ENCODE measurements around the gene PRDM12.

Gene PRDM12

DNA sequence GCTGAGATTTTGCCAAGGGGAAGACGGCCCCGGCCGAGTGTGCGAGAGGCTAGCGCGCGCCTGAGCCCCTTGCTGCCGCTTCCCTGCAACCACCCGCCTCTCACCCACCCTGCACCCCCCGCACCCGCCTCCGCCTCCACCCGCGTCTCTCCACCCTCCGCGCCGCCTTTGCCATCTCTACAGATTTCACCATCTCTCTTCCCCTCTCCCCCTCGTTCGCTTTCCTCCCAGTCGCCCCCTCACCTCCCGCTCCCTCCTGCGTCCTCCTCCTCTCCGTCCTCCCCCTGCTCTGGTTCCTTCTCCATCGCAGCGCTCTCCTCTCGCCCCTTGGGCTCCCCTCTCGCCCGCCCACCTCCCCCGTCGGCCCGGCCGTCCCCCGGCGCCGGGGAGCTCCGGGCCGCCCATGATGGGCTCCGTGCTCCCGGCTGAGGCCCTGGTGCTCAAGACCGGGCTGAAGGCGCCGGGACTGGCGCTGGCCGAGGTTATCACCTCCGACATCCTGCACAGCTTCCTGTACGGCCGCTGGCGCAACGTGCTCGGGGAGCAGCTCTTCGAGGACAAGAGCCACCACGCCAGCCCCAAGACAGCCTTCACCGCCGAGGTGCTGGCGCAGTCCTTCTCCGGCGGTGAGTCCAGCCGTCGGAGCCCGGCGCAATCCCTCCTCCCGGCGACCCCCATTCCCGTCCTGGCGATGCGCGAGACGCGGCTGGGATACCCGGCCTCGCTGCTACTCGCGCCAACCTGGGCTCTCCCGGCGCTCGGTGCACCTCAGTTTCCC is at the start of gene PRDM12:
Gene PRDM12 (plus strand): TSS at position 344 of the 778 bp plus-strand sequence. CDS start 60 bp downstream, at position 404.
- DNase-seq, result no peak

DNA sequence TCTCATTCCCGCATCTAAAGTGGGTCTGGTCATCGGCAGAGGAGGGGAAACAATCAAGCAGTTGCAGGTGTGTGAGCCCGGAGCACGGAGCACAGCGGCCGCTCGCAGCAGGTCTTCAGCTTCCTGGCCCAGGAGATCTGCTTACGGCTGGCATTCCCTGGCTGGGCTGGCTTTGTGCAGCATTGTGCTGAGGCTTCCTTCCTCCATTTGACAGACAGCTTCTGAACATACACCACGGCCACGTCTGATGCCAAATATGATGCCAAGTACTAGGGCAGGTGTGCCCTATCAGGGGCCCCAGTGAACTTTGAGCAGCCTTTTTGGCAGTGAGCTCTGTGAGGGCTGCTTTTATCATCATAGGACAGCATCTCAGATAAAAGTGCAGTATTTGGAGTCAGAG is 47.9 kb upstream of the PRDM12 start:
- no peak for DNase-seq

DNA sequence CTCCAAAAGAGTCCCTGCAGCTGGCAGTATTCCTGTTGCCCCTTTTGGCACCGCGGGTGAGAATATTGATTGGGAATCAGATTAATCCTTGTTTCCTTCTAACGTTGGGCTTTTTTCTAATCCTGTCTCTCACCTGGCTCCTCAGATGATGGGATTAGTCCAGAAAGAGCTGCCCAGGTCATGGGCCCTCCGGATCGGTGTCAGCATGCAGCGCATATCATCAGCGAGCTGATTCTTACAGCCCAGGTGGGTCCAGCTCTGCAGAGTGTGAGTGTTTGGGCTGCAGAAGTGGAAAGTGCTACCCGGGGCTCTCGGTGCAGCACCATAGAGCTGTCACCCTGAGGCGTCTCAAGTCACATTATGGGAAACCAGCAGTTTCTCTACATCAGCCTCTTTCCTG is 40.9 kb upstream of the PRDM12 start:
- DNase-seq, result no peak

DNA sequence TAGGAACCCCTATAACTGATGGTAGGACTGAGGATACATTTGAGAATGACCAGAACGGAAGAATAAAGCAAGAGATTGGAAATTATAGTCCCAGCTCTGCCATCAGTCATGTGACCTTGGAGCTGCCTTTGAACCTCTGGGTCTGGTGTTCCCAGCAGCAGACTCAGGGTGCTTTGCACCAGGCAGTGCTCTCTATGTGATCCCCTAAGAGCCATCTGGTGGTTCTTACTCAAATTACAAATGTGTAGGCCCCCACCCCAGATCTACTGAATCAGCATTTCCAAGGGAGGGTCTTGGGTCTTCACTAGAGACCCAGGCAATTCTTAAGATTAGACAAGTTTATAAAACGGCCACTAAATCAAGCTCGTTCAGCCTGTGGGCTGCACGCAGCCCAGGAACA is 40.2 kb upstream of the PRDM12 start:
- no peak for DNase-seq

DNA sequence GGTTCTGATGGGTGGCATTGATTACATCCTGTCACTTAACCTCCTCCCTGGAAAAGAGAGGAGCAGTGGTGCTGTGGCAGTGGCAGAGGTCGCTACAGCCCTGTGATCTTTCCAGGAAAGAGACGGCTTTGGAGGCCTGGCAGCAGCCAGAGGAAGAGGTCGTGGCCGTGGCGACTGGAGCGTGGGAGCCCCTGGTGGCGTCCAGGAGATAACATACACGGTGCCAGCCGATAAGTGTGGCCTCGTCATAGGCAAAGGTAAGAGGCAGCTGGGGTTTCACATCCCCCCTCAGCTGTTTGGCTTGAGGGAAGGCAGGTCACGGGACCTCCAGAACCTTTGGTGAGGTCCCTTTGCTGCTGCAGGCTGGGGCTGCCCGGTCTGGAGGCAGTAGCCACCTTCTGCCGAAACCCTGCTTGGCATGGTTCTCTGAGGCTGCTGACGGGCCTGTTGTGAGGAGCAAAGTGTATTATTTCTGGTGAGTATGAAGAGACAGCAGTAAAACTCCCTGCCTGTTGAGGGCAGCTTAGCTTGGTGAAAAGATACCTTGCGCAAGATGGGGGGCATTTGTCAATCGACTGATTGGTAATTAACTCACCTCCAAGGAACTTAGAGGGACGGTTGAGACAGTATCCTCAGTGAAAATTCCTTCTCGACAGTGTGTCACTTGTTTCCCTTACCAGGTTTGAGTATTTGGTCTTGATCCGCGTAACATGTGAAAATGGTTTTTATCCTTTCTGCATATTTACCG is 38.0 kb upstream of the PRDM12 start:
- DNase-seq, result no peak

DNA sequence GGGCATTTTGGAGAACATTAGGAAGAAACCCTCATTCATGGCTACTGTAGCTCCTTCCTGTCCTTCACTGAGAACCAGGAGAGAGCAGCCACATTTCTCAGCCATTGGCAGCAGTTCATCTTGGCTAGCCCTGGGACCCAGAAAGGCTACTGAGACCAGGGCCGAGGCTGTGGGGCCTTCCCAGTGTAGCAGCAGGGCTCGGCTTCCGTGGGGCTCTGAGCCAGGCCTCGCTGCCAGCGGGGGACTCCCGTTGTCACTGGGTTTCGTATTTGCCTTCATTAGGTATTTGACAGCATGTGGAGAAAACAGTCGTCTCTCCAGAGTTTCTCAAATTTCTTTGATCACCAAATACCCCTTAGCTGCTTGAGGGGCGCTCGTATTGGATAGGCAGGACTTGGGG is 37.3 kb upstream of the PRDM12 start:
- DNase-seq, result no peak

DNA sequence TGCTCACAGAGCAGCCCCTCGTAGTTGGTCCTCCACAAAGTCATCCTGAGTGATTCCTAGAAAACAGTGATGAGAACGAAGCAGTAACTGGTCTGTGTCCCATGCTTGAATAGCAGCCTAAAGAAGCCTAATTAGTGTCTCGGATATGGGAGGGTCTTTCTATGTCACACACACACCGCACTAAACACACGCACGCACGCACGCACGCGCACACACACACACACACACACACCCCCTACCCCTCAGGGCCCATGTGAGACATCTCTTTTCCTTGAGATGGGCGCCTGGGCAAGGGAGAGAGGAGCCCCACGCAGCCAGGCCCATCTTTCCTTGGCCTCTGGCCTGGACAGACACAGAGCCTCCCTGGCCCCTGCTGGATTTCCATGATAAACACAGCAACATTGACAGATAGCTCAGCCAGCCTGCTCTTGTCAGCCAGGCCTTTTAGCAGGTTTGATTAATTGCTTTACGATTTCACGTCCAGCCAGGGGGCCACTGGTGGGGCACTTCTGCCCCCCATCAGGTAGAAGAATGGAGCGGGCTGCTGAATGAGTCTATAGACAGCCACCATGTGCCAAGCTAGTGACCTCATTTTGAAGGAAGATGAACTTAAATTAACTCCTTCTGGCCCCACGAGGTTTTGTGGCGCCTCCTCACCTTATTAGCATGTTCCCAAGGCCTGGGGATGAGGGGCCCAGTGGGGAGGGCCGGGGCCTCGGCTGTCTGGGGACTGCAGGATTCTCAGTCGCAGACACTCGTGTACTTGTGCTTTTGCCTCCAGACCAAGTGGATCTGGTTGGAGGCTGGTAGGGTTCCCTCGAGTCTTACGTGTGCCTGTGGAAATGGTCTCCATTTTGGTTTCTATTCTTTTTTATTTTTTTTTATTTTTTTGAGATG is 36.2 kb upstream of the PRDM12 start:
- no peak for DNase-seq

DNA sequence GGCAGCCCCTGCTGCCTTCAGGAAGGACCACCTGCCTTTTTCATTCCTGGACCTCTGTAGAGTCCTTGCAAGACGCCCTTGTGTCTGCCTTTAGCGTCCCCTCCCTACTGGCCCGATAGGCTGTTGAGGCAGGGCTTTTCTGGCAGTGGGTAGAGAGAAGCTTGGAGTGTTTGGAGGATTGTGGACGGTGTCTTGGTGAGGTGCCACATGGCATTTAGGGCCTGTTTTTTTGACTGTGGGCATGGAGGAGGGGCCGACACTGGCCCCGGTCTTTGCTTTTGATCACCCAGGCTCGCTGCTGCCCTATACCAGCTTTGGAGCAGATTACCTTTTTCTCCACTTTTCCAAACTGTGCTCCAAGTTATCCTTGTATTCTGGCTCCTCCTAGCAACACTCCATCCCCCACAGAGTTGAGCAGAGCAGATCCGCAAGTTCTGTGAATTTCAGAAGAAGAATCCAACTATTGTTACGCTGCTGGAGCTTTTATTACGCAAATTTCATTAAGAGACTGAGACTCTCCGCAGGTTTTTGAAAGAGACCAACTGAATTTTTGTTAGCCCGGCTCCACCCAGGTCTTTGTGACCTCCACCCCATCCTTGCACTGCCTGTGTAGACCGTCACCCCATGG is 34.8 kb upstream of the PRDM12 start:
- DNase-seq, result no peak

DNA sequence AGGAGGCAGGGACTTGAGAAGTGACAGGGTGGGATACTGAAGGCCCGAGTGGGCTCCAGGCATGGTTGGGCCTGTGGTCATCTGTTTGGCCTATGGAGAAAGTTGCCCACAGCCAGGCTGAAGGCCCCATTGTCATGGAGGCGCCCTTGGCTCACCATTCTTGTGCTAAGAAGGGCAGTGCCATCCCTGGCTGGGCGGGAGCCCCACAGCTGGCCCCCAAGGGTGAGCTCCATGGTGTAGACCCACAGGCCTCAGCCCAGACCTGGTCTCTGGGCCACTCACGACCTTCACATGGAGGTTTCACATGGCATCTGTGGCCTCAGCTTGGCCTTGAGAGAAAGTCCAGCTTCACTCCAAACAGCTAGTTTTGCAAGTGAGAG is 34.3 kb upstream of the PRDM12 start:
- no peak for DNase-seq

DNA sequence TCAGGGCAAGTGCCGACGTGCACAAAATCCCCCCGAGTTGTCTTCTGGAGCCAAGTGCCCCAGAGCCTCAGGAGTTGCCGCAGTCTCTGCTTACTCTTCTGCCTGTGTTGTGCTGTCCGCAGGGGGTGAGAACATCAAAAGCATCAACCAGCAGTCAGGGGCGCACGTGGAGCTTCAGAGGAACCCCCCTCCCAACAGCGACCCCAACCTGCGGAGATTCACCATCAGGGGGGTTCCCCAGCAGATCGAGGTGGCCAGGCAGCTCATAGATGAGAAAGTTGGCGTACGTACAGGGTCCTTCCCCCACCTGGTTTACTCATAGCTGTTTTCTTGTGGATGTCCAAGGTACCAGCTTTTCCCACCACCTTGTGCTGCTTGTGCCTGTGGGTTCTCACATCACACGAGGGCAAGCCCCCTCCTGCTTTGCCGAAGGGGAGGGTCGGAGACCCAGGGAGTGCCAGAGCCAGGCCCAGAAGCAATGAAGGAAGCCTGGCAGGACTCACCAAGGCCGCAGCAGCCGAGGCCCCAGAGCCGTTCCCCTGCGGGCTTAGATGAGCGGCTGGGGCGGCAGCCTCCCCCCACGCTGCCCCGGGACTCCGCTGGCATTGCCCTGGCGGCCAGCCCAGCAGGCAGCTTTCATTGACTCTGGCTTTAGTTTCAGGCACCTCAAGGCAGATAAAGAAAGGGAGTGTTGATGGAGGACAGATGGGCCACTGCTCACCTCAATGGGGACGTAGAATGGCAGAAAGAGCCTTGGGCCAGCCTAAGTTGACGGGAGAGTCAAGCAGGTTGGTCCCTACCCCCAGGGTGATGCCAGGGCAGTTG is 33.7 kb upstream of the PRDM12 start:
- DNase-seq, result no peak

DNA sequence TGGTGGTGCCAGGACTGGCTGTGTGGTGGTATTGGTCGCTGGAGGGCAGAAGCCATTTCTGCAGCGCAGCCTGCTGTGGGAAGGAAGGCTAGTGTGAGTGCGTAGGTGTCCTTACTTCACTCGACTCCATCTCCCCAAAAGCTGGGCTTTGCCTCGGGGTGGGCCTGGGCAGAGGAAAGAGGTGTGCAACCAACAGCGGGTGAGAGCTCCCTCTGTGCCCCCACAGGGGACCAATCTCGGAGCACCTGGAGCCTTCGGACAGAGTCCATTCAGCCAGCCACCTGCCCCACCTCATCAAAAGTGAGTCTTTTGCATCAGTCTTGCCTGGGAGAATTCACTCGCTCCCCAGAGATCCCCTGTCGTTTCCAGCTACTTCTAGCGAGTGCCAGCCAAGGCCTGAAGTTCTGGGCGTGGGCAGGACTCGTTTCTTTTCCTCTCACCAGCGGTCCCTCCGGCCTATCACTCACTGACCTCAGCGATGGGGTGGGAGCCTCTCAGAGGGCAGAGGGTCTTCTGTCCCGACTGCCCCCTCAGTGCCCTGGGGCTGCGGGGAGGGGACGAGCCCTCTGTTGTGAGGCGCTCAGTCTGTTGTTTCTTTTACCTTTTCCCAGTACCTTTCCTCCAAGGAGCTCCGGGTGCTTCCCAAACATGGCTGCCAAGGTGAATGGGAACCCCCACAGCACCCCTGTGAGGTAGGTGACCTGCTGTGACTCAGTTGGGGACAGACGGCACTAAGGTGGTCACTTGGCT is 32.9 kb upstream of the PRDM12 start:
- no peak for DNase-seq

DNA sequence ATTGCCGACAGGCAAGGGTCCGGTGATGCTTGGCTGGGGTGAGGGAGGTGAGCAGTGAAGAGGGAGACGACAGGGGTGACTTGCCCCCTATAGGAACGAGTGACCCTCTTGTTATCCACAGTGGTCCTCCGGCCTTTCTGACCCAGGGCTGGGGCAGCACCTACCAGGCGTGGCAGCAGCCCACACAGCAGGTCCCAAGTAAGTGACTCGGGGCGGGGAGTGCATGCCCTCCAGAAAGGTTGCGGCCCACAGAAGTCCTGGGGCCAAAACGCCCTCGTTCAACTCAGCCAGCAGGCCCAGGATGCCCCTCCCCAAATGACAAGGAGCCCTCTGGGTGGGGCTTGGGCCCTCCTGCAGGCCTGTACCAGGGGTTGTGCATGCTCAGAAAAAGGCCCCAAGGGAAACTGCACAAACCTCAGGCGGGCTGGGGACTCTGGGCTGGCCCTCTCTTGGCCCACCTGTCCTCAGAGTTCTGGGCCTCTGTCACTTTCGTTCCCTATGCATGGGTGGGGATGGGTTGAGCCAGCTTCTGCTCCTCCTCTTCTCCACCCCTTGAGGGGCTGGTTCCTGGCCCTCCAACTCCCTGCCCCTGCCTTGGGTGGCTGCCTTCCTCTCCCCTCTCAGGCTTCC is 32.2 kb upstream of the PRDM12 start:
- DNase-seq, result no peak

DNA sequence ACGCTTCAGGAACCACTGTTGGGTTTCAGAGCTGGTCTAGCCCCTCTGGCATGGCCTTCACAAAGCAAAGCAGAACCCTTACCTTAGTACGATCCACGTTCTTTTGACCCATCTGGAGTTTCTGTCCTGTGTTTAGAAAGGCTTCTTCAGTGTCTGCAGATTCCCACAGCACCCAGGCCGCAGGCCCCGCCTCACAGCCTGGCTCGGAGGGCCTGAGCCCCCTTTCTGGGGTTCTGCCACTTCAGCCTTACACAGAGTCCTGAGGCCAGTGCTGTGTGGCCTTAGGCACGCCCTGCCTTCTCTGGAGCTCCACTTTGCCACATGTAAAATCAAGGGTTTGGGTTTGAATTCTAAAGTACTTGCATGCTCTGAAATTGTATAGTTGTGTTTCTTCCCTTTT is 31.6 kb upstream of the PRDM12 start:
- DNase-seq, result no peak

DNA sequence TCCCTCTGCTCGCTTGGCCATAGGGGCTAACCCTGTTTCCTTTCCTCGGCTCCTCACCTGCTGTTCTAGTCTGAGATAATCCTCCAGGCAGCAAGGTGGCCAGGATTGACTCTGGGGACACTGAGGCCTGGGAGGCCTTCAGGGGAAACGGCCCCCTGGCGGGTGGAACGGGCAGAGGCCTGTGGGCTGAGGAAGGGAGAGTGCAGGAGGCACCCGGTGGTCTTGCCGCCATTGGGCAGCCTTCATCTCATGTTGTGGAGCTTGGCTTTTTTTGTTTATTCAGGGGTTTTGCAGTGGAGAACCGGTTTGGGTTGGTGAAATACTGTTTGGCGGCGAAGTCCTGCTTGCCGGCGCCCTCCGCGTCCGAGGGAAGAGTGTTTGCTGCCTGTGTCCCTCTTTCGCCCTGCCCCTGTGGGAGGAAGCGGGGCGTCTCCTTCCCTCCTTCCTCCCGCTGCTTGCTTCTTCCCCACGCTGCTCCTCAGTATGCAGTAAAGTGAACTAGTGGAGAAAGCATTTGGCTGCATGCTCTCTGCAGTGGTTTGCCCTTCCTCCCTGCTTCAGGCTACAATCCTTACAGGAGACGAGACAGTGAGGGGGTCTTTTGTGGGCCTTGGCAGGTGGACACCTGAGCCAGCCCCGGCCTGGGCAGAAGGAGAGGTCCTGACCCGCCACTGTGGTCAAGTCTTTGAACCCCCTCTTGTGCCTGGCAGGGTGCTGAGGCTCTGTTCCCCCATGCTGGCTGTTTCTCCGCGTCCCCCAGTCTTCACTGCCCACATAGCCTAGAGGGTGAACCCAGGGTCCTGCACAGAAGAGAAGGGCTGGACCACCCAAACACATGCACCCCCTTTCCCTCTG is 30.8 kb upstream of the PRDM12 start:
- no peak for DNase-seq

DNA sequence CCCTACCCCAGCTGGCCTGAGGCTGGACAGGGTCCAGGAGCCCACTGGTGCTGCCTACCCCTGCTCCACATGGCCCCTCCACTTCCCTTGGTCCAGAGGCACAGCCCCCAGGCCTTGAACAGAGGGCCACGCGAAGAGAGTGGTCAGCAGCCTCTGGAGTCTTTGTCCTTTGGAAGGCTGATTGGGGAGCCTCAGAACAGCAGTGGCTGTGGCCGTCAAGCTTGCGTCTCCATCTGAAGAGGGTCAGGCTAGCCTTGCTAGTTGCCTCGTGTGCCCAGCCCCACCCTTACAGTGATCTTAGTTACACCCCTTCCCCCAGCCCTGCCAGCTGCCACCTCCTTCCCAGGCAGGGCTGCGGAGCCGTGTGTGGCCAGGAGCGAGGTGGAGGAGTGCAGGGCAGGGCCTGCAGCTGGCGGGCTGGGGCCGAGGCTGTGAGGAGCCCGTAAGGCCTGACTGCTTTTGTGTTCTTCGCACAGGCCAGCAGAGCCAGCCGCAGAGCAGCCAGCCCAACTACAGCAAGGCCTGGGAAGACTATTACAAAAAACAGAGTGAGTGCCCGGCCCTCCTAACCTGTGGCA is 30.1 kb upstream of the PRDM12 start:
- DNase-seq, result no peak

DNA sequence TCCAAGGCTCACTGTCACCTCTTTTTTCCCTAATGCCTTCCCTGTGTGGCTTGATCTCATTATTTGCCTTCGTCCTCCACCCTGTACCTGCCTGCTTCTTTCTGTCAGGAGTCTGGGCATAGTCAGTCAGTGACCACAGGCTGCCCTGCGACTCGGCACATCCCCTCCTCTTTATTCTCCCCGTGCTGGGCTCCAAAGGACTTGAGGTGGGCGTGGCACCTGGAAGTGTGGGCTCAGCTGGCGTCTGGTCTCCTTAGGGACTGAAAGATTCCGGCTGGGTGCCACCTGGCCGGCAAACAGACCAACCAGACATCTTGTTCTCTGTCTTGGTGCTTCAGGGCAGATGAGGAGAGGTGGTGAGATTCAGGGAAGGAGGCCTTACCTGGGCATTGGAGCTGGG is 29.6 kb upstream of the PRDM12 start:
- DNase-seq, result no peak

DNA sequence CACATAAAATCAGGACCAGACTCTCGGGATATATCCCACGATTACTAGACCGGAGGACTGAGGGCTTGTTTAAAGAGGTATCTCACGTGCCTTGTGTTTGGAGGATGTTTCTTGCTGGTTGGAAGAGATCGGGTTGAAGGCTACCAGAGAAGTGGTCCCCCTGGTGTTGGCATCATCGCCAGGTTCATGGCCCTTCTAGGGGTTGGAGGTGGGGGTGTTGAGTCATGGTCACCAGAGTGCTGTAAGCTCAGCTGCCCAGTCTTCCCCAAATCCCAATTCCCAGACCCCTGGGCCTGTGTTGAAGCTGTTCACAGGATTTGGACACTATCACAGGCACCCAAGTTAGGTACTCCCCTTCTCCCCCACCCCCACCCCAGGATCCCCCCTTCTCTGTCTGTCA is 29.1 kb upstream of the PRDM12 start:
- DNase-seq, result no peak

DNA sequence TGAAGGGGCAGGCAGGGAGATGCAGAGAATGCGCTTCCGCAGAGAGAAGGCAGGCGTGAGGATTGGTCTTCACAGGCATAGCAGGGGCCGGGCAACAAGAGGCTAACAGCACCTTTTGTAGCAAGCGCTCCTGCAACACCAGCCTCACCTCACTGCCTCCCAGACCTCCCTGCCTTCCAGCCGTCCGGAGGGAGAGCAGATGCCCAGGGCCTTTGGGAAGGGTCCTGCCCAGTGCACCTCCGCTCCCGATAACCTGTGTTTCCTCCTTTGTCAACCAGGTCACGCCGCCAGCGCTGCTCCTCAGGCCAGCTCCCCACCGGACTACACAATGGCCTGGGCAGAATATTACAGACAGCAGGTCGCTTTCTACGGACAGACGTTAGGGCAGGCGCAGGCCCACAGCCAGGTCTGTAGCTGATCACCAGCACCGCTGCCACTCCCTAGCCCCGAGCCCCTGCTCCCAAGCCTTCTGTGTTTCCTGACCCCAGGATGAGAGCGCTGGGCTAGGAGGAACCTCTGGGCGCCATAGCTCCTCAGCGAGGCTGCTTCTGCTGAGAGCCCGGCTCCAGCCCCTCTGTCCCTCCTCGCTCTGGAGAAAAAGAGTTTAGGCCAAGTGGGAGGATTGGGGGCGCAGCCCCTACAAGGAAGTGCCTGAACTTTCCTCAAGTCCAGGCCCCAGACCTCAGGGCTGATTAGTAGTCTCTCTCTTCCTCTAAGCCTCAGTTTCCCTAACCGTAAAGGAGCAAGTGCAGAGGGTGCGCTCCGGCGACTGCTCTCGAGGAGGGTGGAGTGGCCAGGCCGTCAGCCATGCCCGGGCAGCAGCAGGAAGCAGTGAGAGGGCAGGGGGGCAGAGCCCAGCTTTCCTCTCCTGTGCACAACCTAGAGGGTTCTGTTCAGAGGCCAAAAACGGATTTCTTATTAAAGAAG is 28.4 kb upstream of the PRDM12 start:
- no peak for DNase-seq
